Activated naive CD8-positive, alpha-beta T cell treated with anti-CD3 and anti-CD28 coated beads, Interleukin-2, amount 50 U/mL, for 24 hours (primary cell): ENCODE data around the gene OSCP1.

ENCODE experiments used
- ATAC-seq: fragments of 150-1000 bp; cut with Tn5 transposase; one replicate; pipeline ENCODE4 v1.10.0; 2021
- DNase-seq: peaks from one replicate; pipeline ENCODE4 v3.0.0; 2021
- H3K27ac Mint-ChIP-seq: one replicate; pipeline ENCODE4 v1.8.0; 2021; ENCODE audit warnings: mild to moderate bottlenecking, mixed read lengths
- H3K27me3 Mint-ChIP-seq: one replicate; pipeline ENCODE4 v1.8.0; 2021; ENCODE audit warnings: mixed read lengths
- H3K36me3 Mint-ChIP-seq: one replicate; pipeline ENCODE4 v1.8.0; 2021; ENCODE audit warnings: low read depth, mixed read lengths
- H3K4me1 Mint-ChIP-seq: one replicate; pipeline ENCODE4 v1.8.0; 2021; ENCODE audit warnings: mixed read lengths
- H3K4me3 Mint-ChIP-seq: one replicate; pipeline ENCODE4 v1.8.0; 2021; ENCODE audit warnings: mild to moderate bottlenecking, moderate library complexity, mixed read lengths
- H3K9me3 Mint-ChIP-seq: one replicate; pipeline ENCODE4 v1.8.0; 2021; ENCODE audit warnings: mixed read lengths

OSCP1 gene

GRCh38 chr1:36380782-36381181, 69.5 kb downstream of the OSCP1 start:
- ATAC-seq = no peak
- no peaks in the 10 kb centered on the region for H3K27me3 Mint-ChIP-seq
- no peak for DNase-seq
- H3K9me3 Mint-ChIP-seq = no peaks in the 10 kb centered on the region
- no peak overlapping the region for H3K4me3 Mint-ChIP-seq
- no peak overlapping the region for H3K27ac Mint-ChIP-seq
- peaks cover 69% of the 10 kb centered on the region for H3K4me1 Mint-ChIP-seq
- peaks cover 12% of the 10 kb centered on the region for H3K36me3 Mint-ChIP-seq

DNA sequence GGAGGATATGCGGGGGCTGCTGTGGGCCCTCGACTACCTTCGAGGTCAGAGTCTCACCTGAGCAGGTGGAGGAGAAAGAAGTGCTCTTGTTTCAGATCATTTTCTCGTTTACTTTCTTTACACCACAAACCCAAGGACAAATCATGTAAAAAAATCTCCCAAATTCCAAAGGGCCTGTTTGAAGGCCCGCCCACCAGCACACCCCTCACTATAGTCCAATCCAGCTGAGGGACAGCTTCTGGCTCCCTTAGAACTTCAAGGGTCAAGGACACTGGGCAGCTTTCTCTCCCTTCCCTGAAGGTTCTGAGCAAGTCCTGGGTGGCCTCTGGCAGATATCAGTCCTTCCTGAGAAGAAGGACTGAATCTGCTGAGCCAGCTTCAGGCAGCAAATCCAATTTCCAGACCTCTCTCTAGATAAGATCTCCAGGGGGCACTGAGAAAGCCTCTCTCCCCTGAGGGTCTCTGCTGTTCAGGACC, 70.1 kb downstream of the OSCP1 start:
- Mint-ChIP-seq H3K27me3 (no peaks in the 10 kb centered on the region), H3K36me3 (peaks cover 12% of the 10 kb centered on the region), H3K27ac (peak overlapping the region; percentile 13), H3K9me3 (no peaks in the 10 kb centered on the region), H3K4me1 (peaks cover 73% of the 10 kb centered on the region), H3K4me3 (no peak overlapping the region)
- DNase-seq (no peak), ATAC-seq (no peak)

- no peaks in the 10 kb centered on the region for H3K9me3 Mint-ChIP-seq
- DNase-seq (no peak), ATAC-seq (no peak)
- H3K27me3 Mint-ChIP-seq = no peaks in the 10 kb centered on the region
- peaks cover 8% of the 10 kb centered on the region for H3K36me3 Mint-ChIP-seq
- peak overlapping the region; percentile 74 for H3K27ac Mint-ChIP-seq
- peaks cover 76% of the 10 kb centered on the region for H3K4me1 Mint-ChIP-seq
- no peak overlapping the region for H3K4me3 Mint-ChIP-seq
These were observed 72.3 kb downstream of the OSCP1 start for GRCh38 chr1:36377791-36378492.

- Mint-ChIP-seq H3K27me3 (no peaks in the 10 kb centered on the region), H3K36me3 (peaks cover 2% of the 10 kb centered on the region), H3K4me3 (no peak overlapping the region), H3K9me3 (no peaks in the 10 kb centered on the region), H3K4me1 (peaks cover 61% of the 10 kb centered on the region), H3K27ac (peak overlapping the region; percentile 39)
- no peak for ATAC-seq
- no peak for DNase-seq
These were observed 77.6 kb downstream of the OSCP1 start for GRCh38 chr1:36372617-36373016.

DNA sequence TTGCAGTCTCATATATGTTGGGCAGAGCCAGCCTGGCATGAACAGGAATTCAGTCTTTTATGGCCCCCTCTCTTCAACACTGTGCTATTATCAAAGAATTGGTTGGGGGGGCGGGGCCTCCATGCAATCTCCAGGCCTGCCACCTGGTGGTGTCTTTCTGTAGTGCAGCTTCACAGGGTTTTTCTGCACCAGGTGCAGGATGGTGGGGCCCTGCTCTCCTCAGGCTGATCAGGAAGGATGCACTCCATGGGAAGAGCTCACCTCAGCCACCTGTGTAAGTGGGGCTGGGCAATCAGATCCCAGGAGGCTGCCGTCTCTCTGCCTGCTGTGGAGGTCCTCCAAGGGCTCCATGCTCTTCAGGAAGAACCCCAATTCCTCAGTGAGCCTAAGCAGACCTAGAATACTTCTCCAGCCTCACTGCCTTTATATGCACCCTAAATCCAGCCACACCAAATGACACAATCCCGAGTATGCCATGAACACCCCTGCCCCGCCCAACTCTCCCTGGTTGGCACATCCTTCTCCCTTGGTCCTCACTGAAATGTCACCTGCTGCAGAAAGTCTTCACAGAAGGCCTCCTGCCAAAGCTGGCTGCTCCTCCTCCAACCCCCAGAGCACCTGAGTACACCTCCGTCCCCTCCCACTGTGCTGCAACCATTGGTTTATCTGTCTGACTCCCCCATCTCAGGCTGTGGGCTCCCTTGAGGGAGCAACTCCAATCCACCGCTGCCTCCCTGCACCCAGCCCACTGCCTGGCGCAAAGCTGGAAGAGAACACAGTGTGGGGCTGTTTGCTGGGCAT, 81.0 kb downstream of the OSCP1 start:
- Mint-ChIP-seq H3K36me3 (peaks cover 6% of the 10 kb centered on the region), H3K9me3 (no peaks in the 10 kb centered on the region), H3K4me1 (peaks cover 64% of the 10 kb centered on the region), H3K27ac (peak overlapping the region; percentile 39), H3K4me3 (no peak overlapping the region), H3K27me3 (no peaks in the 10 kb centered on the region)
- DNase-seq = peak; percentile 89
- ATAC-seq = peak; percentile 16
